Middle frontal gyrus (tissue), 1 donor: Measurements from ENCODE around the gene OR2T27.
"Not testable (repeated sequence)": the region's sequence is repeated elsewhere in the genome, so short reads cannot be mapped to it uniquely, and the experiment has no call there.

Source experiments
- DNase-seq: peaks from one replicate; pipeline ENCODE4 v3.0.0-alpha.2; 2015; ENCODE audit warnings: low spot score; ENCODE audit errors: extremely low spot score

OR2T27 gene

GRCh38 chr1:248640906-248641305 is 14.4 kb downstream of the OR2T27 start:
- DNase-seq, result not testable (repeated sequence)

- not testable (repeated sequence) for DNase-seq
Observed at GRCh38 chr1:248639652-248640051, 15.7 kb downstream of the OR2T27 start.

GRCh38 chr1:248636612-248637011 is 18.7 kb downstream of the OR2T27 start:
- DNase-seq, result not testable (repeated sequence)

GRCh38 chr1:248634991-248635390 is 20.3 kb downstream of the OR2T27 start, which contains the start of gene OR2T11:
Gene OR2T11 (minus strand): TSS chr1:248635091. CDS start chr1:248627128, 7,963 bp downstream.
- DNase-seq, result not testable (repeated sequence)

GRCh38 chr1:248631354-248632008 is 23.8 kb downstream of the OR2T27 start:
- DNase-seq, result no peak

- DNase-seq, result no peak
Observed at GRCh38 chr1:248630551-248630950, 24.8 kb downstream of the OR2T27 start.

GRCh38 chr1:248627971-248628844 is 27.1 kb downstream of the OR2T27 start:
- DNase-seq, result no peak

- DNase-seq, result no peak
Observed at GRCh38 chr1:248625971-248626370, 29.4 kb downstream of the OR2T27 start.

- no peak for DNase-seq
Observed at GRCh38 chr1:248625166-248625565, 30.2 kb downstream of the OR2T27 start.

- no peak for DNase-seq
Observed at GRCh38 chr1:248622570-248623001, 32.7 kb downstream of the OR2T27 start.

GRCh38 chr1:248621770-248622169 is 33.6 kb downstream of the OR2T27 start:
- DNase-seq, result no peak

- DNase-seq, result no peak
Observed at GRCh38 chr1:248618878-248619277, 36.5 kb downstream of the OR2T27 start.

- DNase-seq, result no peak
Observed at GRCh38 chr1:248618119-248618518, 37.2 kb downstream of the OR2T27 start.

- DNase-seq, result no peak
Observed at GRCh38 chr1:248613742-248614141, 41.6 kb downstream of the OR2T27 start.

- DNase-seq, result no peak
Observed at GRCh38 chr1:248611883-248612414, 43.4 kb downstream of the OR2T27 start.

GRCh38 chr1:248610301-248610700 is 45.0 kb downstream of the OR2T27 start:
- DNase-seq, result no peak
